Measurements from ENCODE around the gene SNRNP48.

The SNRNP48 gene

GRCh38 chr6:7594579-7595125 lies 4.7 kb downstream of the SNRNP48 start:
- no peak for DNase-seq (ENCODE audit: low read depth)

- DNase-seq (ENCODE audit: low read depth) = no peak
These were observed 14.0 kb downstream of the SNRNP48 start for GRCh38 chr6:7604003-7604402.

DNA sequence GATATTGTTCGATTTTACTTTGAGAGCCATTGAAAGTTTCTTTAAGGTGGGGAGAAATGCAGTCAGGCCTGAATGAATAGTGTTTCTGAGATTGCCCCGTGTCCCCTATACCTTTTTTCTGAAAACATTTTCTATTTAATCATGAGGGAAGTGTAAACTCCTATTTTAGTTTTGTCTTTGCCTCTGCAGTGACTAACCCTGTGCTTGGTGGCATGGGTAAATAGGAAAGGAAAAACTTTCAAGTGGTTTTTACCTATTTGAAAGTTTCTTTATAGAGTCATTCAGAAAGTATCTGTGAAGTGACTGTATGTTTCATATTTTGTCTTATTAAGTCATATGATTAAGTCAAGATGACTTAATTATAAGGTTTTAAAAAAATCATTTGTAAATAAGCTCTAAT lies 14.5 kb downstream of the SNRNP48 start:
- DNase-seq (ENCODE audit: low read depth) = no peak

DNA sequence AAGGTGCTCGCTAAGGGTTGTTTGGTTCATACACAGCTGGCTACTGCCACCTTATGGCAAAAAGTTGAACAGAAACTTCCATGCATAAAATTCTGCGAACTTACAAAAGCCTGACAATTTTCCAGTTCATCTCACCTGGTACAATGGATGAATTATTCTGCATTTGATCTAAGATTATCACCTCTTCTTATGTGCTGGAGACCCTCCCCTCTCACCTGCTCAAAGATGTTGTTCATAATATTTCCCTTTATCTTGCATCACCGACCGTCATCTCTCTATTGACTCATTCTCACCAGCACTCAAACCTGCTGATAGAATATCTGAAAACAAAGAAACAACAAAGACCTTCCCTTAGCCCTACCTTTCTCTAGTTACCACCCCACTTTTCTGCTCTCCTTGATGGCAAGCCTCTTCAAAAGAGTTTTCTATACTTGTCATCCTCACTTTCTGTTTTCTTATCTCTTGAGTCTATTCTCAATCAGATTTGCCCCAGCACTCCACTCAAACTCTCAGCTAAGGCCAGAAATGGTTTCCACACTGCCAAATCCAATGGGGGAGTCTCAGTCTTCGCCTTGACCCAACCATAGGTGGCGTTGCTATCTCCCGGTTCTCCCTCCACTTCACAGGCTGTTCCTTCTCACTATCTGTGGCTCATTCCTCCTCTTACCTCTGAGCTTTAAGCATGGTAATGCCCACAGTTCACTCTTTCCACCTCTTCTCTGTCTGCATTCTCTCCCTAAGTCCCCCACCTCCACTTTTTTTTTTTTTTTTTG lies 25.8 kb downstream of the SNRNP48 start:
- no peak for DNase-seq (ENCODE audit: low read depth)

- no peak for DNase-seq (ENCODE audit: low read depth)
These were observed 28.1 kb downstream of the SNRNP48 start for GRCh38 chr6:7617801-7618764.

DNA sequence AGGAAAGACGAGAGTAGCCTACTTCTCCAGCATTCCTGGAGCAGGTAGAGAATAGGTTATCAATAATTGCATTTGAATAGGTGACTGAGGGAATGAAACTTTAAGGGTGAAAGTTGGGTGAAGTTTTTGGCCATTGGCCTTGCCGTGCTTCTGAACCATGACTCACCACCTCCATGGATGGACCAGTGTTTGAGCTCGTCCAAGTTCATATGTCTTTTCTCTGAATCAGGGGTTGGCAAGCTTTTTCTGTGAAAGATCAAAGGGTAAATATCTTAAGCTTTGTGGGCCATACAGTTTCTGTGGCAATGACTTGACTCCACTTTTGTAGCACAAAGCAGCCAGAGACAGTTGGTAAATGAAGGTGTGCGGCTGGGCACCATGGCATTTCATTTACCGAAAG lies 31.8 kb downstream of the SNRNP48 start:
- no peak for DNase-seq (ENCODE audit: low read depth)

- no peak for DNase-seq (ENCODE audit: low read depth)
These were observed 35.1 kb downstream of the SNRNP48 start for GRCh38 chr6:7624796-7625710.

DNA sequence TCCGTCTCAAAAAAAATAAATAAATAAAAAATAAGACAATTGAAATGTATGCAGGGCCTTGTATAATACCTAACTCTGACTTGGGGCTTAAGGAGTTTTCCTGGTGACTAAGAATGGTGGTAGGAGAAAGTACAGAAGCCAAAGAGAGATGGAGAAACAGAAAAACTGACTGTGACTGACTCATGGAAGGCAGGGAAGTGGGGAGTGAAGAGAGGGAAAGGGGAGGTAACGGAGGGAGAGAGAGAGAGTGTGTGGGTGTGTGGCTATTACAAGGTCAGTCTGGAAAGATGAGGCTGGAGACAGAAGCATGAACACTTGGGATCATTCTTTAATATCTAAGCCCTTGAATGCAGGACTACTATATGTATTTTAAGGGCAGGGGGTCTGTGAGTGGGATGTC lies 38.5 kb downstream of the SNRNP48 start:
- DNase-seq (ENCODE audit: low read depth) = no peak

DNA sequence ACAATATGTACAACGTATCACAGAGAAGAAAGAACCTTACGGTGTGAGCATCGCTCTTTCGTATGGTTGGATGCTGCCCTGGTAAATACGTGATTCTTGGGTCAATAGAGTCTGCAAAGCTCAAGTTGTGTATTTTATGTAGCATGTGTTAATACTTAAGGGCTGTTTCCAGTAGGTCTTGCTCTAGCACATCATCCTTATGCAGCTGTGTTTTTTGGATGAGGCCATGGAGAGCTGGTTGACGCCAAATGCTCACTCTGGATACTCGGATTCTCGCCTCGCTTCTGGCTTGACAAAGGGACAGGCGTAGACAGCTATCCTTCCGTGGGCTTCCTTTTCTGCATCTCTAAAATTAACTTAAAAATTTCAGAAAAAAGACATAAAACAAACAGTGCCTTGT lies 38.9 kb downstream of the SNRNP48 start:
- DNase-seq (ENCODE audit: low read depth) = no peak

DNA sequence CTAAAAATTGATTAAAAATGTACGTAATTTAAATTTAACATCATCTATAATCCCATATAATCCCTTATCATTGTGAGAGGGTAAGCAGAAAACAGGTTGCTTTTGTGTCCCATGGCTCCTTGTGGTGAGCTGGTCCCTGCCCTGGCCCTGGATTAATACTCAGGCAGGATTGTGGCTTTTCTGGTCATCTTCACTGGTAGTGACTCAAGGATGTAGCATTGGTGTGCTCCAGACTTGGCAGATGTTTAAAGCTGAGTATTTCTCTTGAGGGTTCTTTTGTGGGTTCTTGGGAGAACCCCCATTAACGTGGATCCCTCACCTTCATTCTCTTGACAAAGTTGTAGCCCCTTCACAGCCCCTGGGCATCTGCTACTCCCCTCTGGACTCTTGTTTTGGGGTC lies 39.3 kb downstream of the SNRNP48 start:
- no peak for DNase-seq (ENCODE audit: low read depth)

GRCh38 chr6:7630792-7631191 lies 40.8 kb downstream of the SNRNP48 start:
- DNase-seq (ENCODE audit: low read depth) = no peak

DNA sequence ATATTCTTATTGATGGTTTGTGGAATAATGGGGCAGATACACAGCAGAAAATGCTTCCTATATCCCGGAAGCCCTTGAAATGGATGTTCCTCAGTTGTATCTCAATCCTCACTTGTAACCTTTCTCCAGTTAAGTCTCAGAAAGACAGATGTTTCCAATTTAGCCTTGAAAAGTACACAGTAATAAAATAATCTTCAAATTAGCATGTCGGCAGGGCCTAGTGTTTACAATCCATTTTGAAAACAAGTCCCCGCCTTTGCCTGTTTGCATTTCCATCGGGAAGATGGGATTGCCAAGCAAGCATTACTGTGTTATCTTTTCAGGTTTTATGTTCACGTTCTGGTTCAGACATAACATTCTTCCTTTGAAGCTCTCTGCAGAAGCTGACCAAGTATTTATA lies 41.5 kb downstream of the SNRNP48 start:
- DNase-seq (ENCODE audit: low read depth) = no peak

- DNase-seq (ENCODE audit: low read depth) = no peak
These were observed 42.7 kb downstream of the SNRNP48 start for GRCh38 chr6:7632501-7633290.

DNA sequence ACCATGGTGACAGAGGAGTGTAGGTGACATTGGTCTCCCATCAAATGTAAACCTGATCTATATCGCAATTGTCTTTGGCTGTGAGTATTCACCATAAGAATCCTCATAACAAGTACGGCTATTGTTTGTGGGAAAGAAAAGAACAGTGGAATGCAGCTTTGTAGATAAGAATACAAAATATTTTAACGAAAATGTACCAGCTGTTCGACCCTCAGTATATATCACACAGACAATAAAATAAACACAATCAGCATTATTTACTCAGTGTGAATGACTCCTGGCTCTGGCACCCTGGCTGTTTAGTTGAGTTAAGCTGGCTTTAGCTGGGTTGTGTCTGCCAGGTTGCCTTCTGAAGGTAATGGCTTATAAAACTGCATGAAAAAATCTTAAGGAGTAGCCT lies 43.4 kb downstream of the SNRNP48 start:
- no peak for DNase-seq (ENCODE audit: low read depth)

DNA sequence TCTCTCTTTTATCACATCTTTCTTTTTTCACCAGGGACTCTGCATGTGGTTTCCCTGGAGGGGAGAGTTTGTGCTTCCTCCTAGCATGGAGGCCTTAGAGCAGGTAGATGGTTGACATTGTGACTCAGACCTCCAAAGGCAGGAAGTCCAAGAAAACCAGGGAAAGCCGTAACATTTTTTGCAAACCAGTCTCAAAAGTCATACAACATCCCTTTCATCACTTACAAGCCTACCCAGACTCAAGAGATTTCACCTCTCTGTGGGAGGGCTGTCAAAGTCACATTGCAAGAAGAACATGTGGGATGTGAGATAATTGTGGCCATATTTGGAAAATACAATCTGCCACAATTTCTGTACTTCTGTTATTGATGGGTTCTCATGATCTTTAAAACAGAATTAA lies 46.2 kb downstream of the SNRNP48 start:
- no peak for DNase-seq (ENCODE audit: low read depth)

DNA sequence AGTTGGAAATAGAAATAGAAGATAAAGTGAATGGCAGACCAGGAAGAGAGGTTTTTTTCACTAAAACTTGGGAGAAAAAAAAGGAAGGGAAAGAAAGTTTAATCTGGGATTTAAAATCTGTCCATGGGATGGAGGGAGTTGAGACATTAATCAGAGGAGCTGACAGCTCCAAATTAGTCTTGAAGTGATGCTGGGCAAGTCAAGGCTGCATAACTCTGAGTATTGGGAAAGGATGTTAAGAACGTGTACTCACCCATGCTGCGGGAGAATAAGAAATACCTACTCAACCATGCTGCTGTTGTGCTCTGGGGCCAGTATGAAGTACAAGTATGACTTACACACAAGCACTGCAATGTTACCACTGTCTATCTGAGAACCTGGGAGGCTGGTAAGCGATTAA lies 47.5 kb downstream of the SNRNP48 start:
- DNase-seq (ENCODE audit: low read depth) = no peak

GRCh38 chr6:7639427-7639826 lies 49.4 kb downstream of the SNRNP48 start:
- DNase-seq (ENCODE audit: low read depth) = no peak

- no peak for DNase-seq (ENCODE audit: low read depth)
These were observed 50.0 kb downstream of the SNRNP48 start for GRCh38 chr6:7640016-7640415.

DNA sequence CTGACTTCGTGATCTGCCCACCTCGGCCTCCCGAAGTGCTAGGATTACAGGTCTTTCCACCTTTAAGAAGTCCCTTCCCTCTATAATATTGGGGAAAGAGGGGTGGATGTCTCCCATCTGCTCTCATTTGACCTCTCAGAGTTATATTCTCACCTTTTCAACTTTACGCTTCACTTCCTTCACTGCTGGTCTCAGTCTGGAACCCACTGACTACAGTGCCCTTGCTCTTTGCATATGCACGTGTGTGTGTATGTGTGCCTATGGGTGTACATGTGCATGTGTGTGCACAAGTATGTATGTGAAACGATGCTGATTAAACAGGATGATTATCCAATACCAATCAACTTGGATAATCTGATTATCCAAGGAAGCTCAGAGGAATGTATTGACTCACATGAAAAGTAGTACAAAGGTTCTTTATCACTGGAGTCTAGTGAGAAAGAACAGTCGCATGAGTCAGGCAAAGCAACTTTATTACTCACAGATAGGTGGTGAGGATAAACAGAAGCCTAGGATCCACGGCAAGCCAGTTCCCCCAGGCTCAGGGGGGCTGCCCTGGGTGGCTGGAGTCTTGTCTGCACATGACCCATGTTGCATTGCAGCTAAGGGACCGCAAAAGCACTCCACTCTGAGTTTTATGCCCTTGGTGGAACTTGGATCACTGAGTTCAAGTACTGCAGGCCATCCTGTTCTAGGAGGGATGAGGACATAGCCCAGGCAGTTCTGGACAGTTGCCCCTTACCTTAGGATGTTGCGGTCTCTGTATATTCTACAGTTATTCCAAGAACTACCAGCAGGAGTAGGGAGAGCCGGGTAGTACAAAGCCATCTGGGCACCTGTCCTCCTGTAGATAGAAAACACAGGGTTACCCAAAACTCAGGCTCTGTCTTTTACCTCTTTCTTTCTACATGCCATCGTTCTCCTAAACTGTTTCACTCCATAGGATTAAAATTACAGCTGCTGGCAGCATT lies 50.9 kb downstream of the SNRNP48 start:
- no peak for DNase-seq (ENCODE audit: low read depth)

GRCh38 chr6:7642791-7643190 lies 52.8 kb downstream of the SNRNP48 start:
- DNase-seq (ENCODE audit: low read depth) = no peak
